GM12878 (cell line): ENCODE data around the gene GABBR2.

ENCODE experiments used
- ATF3 ChIP-seq: IDR thresholded peaks from 2 replicates; pipeline ENCODE4 v1.6.1; 2011; ENCODE audit warnings: low read depth, mild to moderate bottlenecking, low read length, moderate library complexity, borderline replicate concordance; ENCODE audit errors: extremely low read depth
- CHD2 ChIP-seq: IDR thresholded peaks from 2 replicates; pipeline ENCODE4 v1.6.1; 2011; ENCODE audit warnings: low read depth, low read length, improper control_type of control experiment, borderline replicate concordance
- CREM ChIP-seq: IDR thresholded peaks from 2 replicates; pipeline ENCODE4 v1.6.1; 2014; ENCODE audit warnings: antibody characterized with exemption, low read depth
- CTCF ChIP-seq, 3 experiments: IDR thresholded peaks in 2 of 3; conservative IDR thresholded peaks in 1 of 3; 2 replicates each; pipeline ENCODE4 v1.5.1; 2011; ENCODE audit warnings: low read depth in 3 of 3, low read length in 3 of 3, mild to moderate bottlenecking in 3 of 3, control low read depth in 2 of 3, moderate library complexity in 2 of 3, inconsistent platforms in 1 of 3, mixed read lengths in 1 of 3; ENCODE audit not compliant: control insufficient read depth in 2 of 3, insufficient read depth in 1 of 3; ENCODE audit errors: extremely low read depth in 1 of 3
- E4F1 ChIP-seq: fragments of 450-650 bp; IDR thresholded peaks from 2 replicates; pipeline ENCODE4 v1.6.1; 2018; ENCODE audit warnings: borderline replicate concordance, mild to moderate bottlenecking; ENCODE audit not compliant: partially characterized antibody
- MAX ChIP-seq: IDR thresholded peaks from 2 replicates; pipeline ENCODE4 v1.6.1; 2012; ENCODE audit warnings: low read depth, low read length, improper control_type of control experiment
- PAX5 ChIP-seq: IDR thresholded peaks from 2 replicates; pipeline ENCODE4 v1.6.1; 2011; ENCODE audit warnings: low read depth, low read length, borderline replicate concordance
- RAD21 ChIP-seq: IDR thresholded peaks from 2 replicates; pipeline ENCODE4 v1.6.1; 2011; ENCODE audit warnings: mild to moderate bottlenecking, low read depth, low read length, moderate library complexity; ENCODE audit not compliant: insufficient read depth
- SMC3 ChIP-seq: IDR thresholded peaks from 2 replicates; pipeline ENCODE4 v1.6.1; 2011; ENCODE audit warnings: low read length, improper control_type of control experiment, borderline replicate concordance
- ZNF687 ChIP-seq: fragments of 450-650 bp; IDR thresholded peaks from 2 replicates; pipeline ENCODE4 v1.6.1; 2017; ENCODE audit warnings: mild to moderate bottlenecking, moderate library complexity

GRCh38 chr9:98603821-98604383, 104.8 kb downstream of the GABBR2 start:
- TF ChIP-seq CTCF (IDR thresholded peaks at IDR 0.05 in 2 of 3, conservative IDR thresholded peaks at IDR 0.05 in 1 of 3; ENCODE audit: control insufficient read depth in 2 of 3, extremely low read depth in 1 of 3, insufficient read depth in 1 of 3, low read depth in 3 of 3, low read length in 3 of 3) (no peak), PAX5 (no peak), SMC3 (no peak), E4F1 (no peak), CHD2 (no peak), MAX (no peak), CREM (no peak), ATF3 (no peak), ZNF687 (no peak), RAD21 (no peak)
